ENCODE data around the gene TRIM24. TPM values are rescaled to one million over a fixed set of nuclear protein-coding genes. Genes with fewer than 3 reads are reported as not detected.

The TRIM24 gene
- total RNA-seq, 1 experiment from 2014 or later, result 113 TPM

GRCh38 chr7:138429577-138430250 is 30.3 kb upstream of the TRIM24 start:
- ChIA-PET POLR2A (no interaction called here), CTCF (no interaction called here)
- DNase-seq (ENCODE audit: low spot score) (no peak), ATAC-seq (no peak)
- Mint-ChIP-seq H3K4me1 (peaks cover 27% of the 10 kb centered on the region), H3K4me3 (no peak overlapping the region), H3K27me3 (ENCODE audit: low read depth) (peaks cover 15% of the 10 kb centered on the region), H3K36me3 (peaks cover 55% of the 10 kb centered on the region), H3K9me3 (peaks cover 50% of the 10 kb centered on the region), H3K27ac (no peak overlapping the region)
- TF ChIP-seq TEAD4 (CRISPR knock-in tag; IDR thresholded peaks at IDR 0.05) (no peak), NFATC4 (CRISPR knock-in tag; IDR thresholded peaks at IDR 0.05) (no peak), ELF4 (CRISPR knock-in tag; IDR thresholded peaks at IDR 0.05; ENCODE audit: low read depth) (no peak), HMGXB4 (CRISPR knock-in tag; IDR thresholded peaks at IDR 0.05) (no peak), PREB (CRISPR knock-in tag; IDR thresholded peaks at IDR 0.05; ENCODE audit: borderline replicate concordance) (no peak), GTF2I (CRISPR knock-in tag; conservative IDR thresholded peaks at IDR 0.05) (no peak), ATF1 (CRISPR knock-in tag; IDR thresholded peaks at IDR 0.05) (no peak)

GRCh38 chr7:138431517-138431916 is 28.5 kb upstream of the TRIM24 start:
- H3K4me1 Mint-ChIP-seq, result peaks cover 40% of the 10 kb centered on the region
- ChIA-PET POLR2A (no interaction called here), CTCF (no interaction called here)
- H3K27me3 Mint-ChIP-seq (ENCODE audit: low read depth), result peaks cover 15% of the 10 kb centered on the region
- no peak for ATAC-seq
- H3K4me3 Mint-ChIP-seq, result no peak overlapping the region
- no peak for TF ChIP-seq RORB (CRISPR knock-in tag; IDR thresholded peaks at IDR 0.05)
- TF ChIP-seq HMGXB4 (CRISPR knock-in tag; IDR thresholded peaks at IDR 0.05), result no peak
- TF ChIP-seq, protein P1, sequence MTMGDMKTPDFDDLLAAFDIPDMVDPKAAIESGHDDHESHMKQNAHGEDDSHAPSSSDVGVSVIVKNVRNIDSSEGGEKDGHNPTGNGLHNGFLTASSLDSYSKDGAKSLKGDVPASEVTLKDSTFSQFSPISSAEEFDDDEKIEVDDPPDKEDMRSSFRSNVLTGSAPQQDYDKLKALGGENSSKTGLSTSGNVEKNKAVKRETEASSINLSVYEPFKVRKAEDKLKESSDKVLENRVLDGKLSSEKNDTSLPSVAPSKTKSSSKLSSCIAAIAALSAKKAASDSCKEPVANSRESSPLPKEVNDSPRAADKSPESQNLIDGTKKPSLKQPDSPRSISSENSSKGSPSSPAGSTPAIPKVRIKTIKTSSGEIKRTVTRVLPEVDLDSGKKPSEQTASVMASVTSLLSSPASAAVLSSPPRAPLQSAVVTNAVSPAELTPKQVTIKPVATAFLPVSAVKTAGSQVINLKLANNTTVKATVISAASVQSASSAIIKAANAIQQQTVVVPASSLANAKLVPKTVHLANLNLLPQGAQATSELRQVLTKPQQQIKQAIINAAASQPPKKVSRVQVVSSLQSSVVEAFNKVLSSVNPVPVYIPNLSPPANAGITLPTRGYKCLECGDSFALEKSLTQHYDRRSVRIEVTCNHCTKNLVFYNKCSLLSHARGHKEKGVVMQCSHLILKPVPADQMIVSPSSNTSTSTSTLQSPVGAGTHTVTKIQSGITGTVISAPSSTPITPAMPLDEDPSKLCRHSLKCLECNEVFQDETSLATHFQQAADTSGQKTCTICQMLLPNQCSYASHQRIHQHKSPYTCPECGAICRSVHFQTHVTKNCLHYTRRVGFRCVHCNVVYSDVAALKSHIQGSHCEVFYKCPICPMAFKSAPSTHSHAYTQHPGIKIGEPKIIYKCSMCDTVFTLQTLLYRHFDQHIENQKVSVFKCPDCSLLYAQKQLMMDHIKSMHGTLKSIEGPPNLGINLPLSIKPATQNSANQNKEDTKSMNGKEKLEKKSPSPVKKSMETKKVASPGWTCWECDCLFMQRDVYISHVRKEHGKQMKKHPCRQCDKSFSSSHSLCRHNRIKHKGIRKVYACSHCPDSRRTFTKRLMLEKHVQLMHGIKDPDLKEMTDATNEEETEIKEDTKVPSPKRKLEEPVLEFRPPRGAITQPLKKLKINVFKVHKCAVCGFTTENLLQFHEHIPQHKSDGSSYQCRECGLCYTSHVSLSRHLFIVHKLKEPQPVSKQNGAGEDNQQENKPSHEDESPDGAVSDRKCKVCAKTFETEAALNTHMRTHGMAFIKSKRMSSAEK (CRISPR knock-in tag; IDR thresholded peaks at IDR 0.05; ENCODE audit: borderline replicate concordance), result no peak
- TF ChIP-seq, protein P2, sequence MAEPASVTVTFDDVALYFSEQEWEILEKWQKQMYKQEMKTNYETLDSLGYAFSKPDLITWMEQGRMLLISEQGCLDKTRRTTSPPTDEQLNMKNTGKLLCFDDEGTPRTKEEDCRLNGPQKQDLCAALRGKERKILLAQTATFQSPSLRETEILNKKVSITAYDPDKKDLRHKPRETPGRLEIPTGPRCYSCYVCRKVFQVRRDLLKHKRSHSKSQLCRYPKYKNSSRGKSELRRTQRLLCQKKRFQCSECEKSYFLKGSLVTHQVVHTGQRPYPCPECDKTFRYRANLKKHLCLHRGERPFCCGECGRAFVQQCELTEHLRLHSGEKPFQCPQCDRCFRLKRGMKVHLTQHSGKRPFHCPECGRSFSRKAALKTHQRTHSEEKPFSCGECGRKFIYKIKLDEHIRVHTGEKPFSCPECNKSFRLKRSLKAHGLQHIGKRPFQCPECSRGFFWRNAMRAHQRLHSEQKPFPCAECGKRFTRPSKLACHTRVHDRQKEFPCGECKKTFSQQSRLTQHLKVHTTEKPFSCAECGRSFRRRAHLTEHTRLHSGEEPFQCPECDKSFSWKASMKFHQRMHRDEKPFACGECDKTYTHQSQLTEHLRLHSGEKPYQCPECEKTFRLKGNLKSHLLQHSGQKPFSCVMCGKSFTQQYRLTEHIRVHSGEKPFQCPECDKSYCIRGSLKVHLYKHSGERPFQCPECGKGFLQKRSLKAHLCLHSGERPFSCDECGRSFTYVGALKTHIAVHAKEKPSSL (CRISPR knock-in tag; conservative IDR thresholded peaks at IDR 0.05), result no peak
- TF ChIP-seq TEAD1 (CRISPR knock-in tag; IDR thresholded peaks at IDR 0.05), result no peak
- no peak for TF ChIP-seq PREB (CRISPR knock-in tag; IDR thresholded peaks at IDR 0.05; ENCODE audit: borderline replicate concordance)
- TF ChIP-seq ARID4B (CRISPR knock-in tag; IDR thresholded peaks at IDR 0.05; ENCODE audit: borderline replicate concordance), result no peak
- TF ChIP-seq E2F5 (CRISPR knock-in tag; IDR thresholded peaks at IDR 0.05), result no peak
- H3K36me3 Mint-ChIP-seq, result peaks cover 48% of the 10 kb centered on the region
- H3K27ac Mint-ChIP-seq, result no peak overlapping the region
- peaks cover 48% of the 10 kb centered on the region for H3K9me3 Mint-ChIP-seq
- DNase-seq (ENCODE audit: low spot score), result no peak

All from WTC11 (cell line).